Caco-2 (cell line): ENCODE results near the gene GPATCH11. TPM values are rescaled to one million over a fixed set of nuclear protein-coding genes. Genes with fewer than 3 reads are reported as not detected.

ENCODE experiments used
- BruUV-seq: library from RNA; stranded (reverse); fragments of 400-500 nt; replicated peaks from 2 replicates; lab custom pipeline; 2021; lab: Mats Ljungman, UMichigan
- CTCF ChIA-PET: fragments of 300-600 bp; sonication (Branson Sonifier 250); formaldehyde crosslinking; loops from one replicate; lab custom pipeline; 2022; ENCODE audit warnings: antibody characterized with exemption; lab: Charles Lee
- POLR2A ChIA-PET: fragments of 300-600 bp; sonication (Branson Sonifier 250); formaldehyde crosslinking; loops from one replicate; lab custom pipeline; 2022; ENCODE audit warnings: antibody characterized with exemption; lab: Charles Lee
- DNase-seq, 2 experiments: peaks; one replicate each; pipeline versions ENCODE4 v3.0.0 to v3.0.0-alpha.2; 2020 to 2022
- H3K27me3 ChIP-seq: replicated peaks from 2 replicates; pipeline ENCODE4 v1.6.0; 2011; ENCODE audit warnings: low read length; ENCODE audit not compliant: control insufficient read depth, insufficient read depth
- H3K36me3 ChIP-seq: 2 replicates; pipeline ENCODE4 v1.5.1; 2011; ENCODE audit warnings: low read length; ENCODE audit not compliant: control insufficient read depth, insufficient read depth
- H3K4me1 ChIP-seq: fragments of 250-450 bp; sonication (Bioruptor Pico); 2 replicates; pipeline ENCODE4 v1.5.1; 2020; ENCODE audit warnings: mild to moderate bottlenecking
- H3K4me3 ChIP-seq: 2 replicates; pipeline ENCODE4 v1.5.1; 2011; ENCODE audit warnings: low read depth, mild to moderate bottlenecking, control low read depth, low read length
- H3K9me3 ChIP-seq: fragments of 250-450 bp; sonication (Bioruptor Pico); 2 replicates; pipeline ENCODE4 v1.5.1; 2020; ENCODE audit warnings: mild to moderate bottlenecking, moderate library complexity
- H3K27ac Mint-ChIP-seq: one replicate; pipeline ENCODE4 v1.8.0; 2022; ENCODE audit warnings: mixed read lengths; ENCODE audit not compliant: unreplicated experiment
- H3K27me3 Mint-ChIP-seq: one replicate; pipeline ENCODE4 v1.8.0; 2022; ENCODE audit warnings: mixed read lengths; ENCODE audit not compliant: insufficient read depth, unreplicated experiment
- H3K36me3 Mint-ChIP-seq: one replicate; pipeline ENCODE4 v1.8.0; 2022; ENCODE audit warnings: mild to moderate bottlenecking, mixed read lengths; ENCODE audit not compliant: insufficient read depth, unreplicated experiment
- H3K4me1 Mint-ChIP-seq: one replicate; pipeline ENCODE4 v1.8.0; 2022; ENCODE audit warnings: low read depth, mixed read lengths; ENCODE audit not compliant: unreplicated experiment
- H3K4me3 Mint-ChIP-seq: one replicate; pipeline ENCODE4 v1.8.0; 2022; ENCODE audit warnings: mild to moderate bottlenecking, moderate library complexity, mixed read lengths; ENCODE audit not compliant: unreplicated experiment
- H3K9me3 Mint-ChIP-seq: one replicate; pipeline ENCODE4 v1.8.0; 2022; ENCODE audit warnings: mixed read lengths; ENCODE audit not compliant: unreplicated experiment
- CTCF ChIP-seq, 2 experiments: fragments of 200-600 bp in 1 of 2; IDR thresholded peaks; 1 replicate in 1 of 2; 2 replicates in 1 of 2; pipeline versions ENCODE4 v1.5.1 to v1.8.0; 2011 to 2022; ENCODE audit warnings: antibody characterized with exemption in 1 of 2, control low read depth in 1 of 2, inconsistent platforms in 1 of 2, low read depth in 1 of 2, low read length in 1 of 2, mild to moderate bottlenecking in 1 of 2, moderate library complexity in 1 of 2; ENCODE audit not compliant: insufficient read depth in 1 of 2, severe bottlenecking in 1 of 2, unreplicated experiment in 1 of 2
- intact Hi-C: fragments of 100-400 bp; cut with micrococcal nuclease; formaldehyde crosslinking; loops from one replicate; pipeline ENCODE4 v1.10.0; 2022; ENCODE audit not compliant: unreplicated experiment
- total RNA-seq: library from RNA; stranded (reverse); gene quantifications from 2 replicates; pipeline ENCODE4 v1.2.3, GENCODE V29; 2022

GPATCH11 gene
- total RNA-seq, 1 experiment from 2014 or later: 8.3 TPM

GRCh38 chr2:37105150-37105549 is 20.8 kb downstream of the GPATCH11 start:
- H3K9me3 ChIP-seq: no peaks in the 10 kb centered on the region
- H3K4me1 Mint-ChIP-seq: peaks cover 17% of the 10 kb centered on the region
- H3K27me3 ChIP-seq: no peaks in the 10 kb centered on the region
- H3K4me3 Mint-ChIP-seq: no peak overlapping the region
- H3K27me3 Mint-ChIP-seq: no peaks in the 10 kb centered on the region
- no TSS peak for BruUV-seq
- H3K9me3 Mint-ChIP-seq: no peaks in the 10 kb centered on the region
- peaks cover 59% of the 10 kb centered on the region for H3K36me3 Mint-ChIP-seq
- ChIA-PET POLR2A (no interaction called here), CTCF (no interaction called here)
- no peak overlapping the region for H3K4me3 ChIP-seq
- intact Hi-C loops: no loop called here
- TF ChIP-seq CTCF (IDR thresholded peaks at IDR 0.05; ENCODE audit: insufficient read depth in 1 of 2, low read depth in 1 of 2, low read length in 1 of 2, severe bottlenecking in 1 of 2, unreplicated experiment in 1 of 2): no peak
- H3K4me1 ChIP-seq: peaks cover 7% of the 10 kb centered on the region
- H3K27ac Mint-ChIP-seq: no peak overlapping the region
- no peak for DNase-seq
- H3K36me3 ChIP-seq: peaks cover 1% of the 10 kb centered on the region; the same call in 1 of the 2 replicates

DNA sequence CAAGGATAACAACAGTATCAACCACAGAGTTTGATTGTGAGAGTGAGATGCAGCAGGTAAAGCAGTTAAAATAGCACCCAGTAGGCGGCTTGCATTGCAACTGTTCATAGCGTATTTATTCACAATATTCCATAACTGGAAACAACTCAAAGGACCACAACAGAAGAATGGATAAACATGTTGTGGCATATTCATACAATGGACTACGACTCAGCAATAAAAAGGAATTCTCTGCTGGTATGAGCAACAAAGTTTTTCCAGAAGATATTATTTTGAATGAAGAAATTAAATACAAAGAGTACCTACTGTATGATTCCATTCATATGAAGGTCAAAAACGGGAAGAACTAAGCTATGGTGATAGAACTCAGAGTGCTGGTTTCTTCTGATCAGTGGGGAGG is 25.2 kb downstream of the GPATCH11 start:
- H3K4me1 ChIP-seq: no peaks in the 10 kb centered on the region; the same call in 1 of the 2 replicates
- ChIA-PET CTCF (no interaction called here), POLR2A (no interaction called here)
- peaks cover 14% of the 10 kb centered on the region for H3K4me1 Mint-ChIP-seq
- H3K27ac Mint-ChIP-seq: no peak overlapping the region
- no peaks in the 10 kb centered on the region for H3K9me3 Mint-ChIP-seq
- no peak overlapping the region for H3K4me3 Mint-ChIP-seq
- no TSS peak for BruUV-seq
- no peak for TF ChIP-seq CTCF (IDR thresholded peaks at IDR 0.05; ENCODE audit: insufficient read depth in 1 of 2, low read depth in 1 of 2, low read length in 1 of 2, severe bottlenecking in 1 of 2, unreplicated experiment in 1 of 2)
- H3K4me3 ChIP-seq: no peak overlapping the region
- H3K9me3 ChIP-seq: no peaks in the 10 kb centered on the region
- no peaks in the 10 kb centered on the region for H3K27me3 Mint-ChIP-seq
- intact Hi-C loops: no loop called here
- no peaks in the 10 kb centered on the region for H3K27me3 ChIP-seq
- peaks cover 61% of the 10 kb centered on the region for H3K36me3 Mint-ChIP-seq
- no peak for DNase-seq
- H3K36me3 ChIP-seq: peaks cover 1% of the 10 kb centered on the region; the same call in 1 of the 2 replicates

GRCh38 chr2:37110306-37111212 is 26.2 kb downstream of the GPATCH11 start:
- H3K4me1 Mint-ChIP-seq: peaks cover 4% of the 10 kb centered on the region
- peaks cover 51% of the 10 kb centered on the region for H3K36me3 Mint-ChIP-seq
- H3K4me3 Mint-ChIP-seq: no peak overlapping the region
- ChIA-PET CTCF (no interaction called here), POLR2A (no interaction called here)
- no peak for DNase-seq
- H3K27me3 Mint-ChIP-seq: no peaks in the 10 kb centered on the region
- H3K9me3 ChIP-seq: no peaks in the 10 kb centered on the region
- H3K27me3 ChIP-seq: no peaks in the 10 kb centered on the region
- H3K36me3 ChIP-seq: peaks cover 1% of the 10 kb centered on the region; the same call in 1 of the 2 replicates
- BruUV-seq: no TSS peak
- H3K4me3 ChIP-seq: no peak overlapping the region
- no peak overlapping the region for H3K27ac Mint-ChIP-seq
- no peaks in the 10 kb centered on the region for H3K9me3 Mint-ChIP-seq
- intact Hi-C loops: no loop called here
- H3K4me1 ChIP-seq: no peaks in the 10 kb centered on the region
- TF ChIP-seq CTCF (IDR thresholded peaks at IDR 0.05; ENCODE audit: insufficient read depth in 1 of 2, low read depth in 1 of 2, low read length in 1 of 2, severe bottlenecking in 1 of 2, unreplicated experiment in 1 of 2): no peak
